HG03442 (cell line): ENCODE data around the gene ERCC3.

Experiments
- ATAC-seq: cut with Tn5 transposase; IDR thresholded peaks from one replicate; pipeline ENCODE4 v1.9.1; 2021; ENCODE audit warnings: mild to moderate bottlenecking, moderate library complexity; ENCODE audit not compliant: unreplicated experiment

Gene ERCC3

DNA sequence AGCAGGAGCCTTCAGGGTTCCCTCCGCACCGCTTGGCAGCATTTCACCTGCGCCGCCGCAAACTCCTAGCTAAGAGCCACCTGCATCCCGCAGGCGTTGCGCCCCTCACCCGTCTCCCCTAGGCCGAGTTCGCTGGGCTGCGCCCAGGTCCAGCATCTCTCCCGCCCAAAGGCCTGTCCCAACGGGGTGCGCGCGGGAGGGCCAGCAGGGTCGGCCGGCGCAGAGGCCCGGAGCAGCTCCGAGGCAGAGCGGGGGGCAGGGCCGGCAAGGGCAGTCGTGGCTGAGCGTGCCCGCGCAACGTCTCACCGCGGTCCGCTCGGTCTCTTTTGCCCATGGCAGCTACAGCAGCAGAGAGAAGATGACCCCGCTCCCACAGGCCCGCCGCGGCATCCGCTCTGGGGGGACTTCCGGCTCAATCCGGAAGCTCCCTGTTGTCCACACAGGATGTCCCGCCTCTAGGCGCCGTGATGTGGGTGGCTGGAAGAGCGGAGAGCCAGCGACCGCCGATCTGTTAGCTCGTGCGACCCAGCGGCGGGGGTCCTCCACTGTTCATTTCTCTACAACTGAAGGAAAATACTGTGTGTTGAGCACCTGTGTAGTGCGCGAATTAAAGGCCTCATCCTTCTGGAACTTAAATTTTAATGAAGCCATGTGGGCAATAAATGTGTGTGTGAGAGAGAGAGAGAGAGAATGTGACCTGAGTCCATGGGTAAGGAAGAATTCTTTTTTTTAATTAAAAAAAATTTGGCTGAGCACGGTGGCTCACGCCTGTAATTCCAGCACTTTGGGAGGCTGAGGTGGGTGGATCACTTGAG lies at the start of gene ERCC3:
Gene ERCC3, minus strand, starts transcription at position 397 of the 815 bp plus-strand sequence. Its CDS starts 63 bp downstream, at position 334.
- peak; percentile 98 for ATAC-seq

DNA sequence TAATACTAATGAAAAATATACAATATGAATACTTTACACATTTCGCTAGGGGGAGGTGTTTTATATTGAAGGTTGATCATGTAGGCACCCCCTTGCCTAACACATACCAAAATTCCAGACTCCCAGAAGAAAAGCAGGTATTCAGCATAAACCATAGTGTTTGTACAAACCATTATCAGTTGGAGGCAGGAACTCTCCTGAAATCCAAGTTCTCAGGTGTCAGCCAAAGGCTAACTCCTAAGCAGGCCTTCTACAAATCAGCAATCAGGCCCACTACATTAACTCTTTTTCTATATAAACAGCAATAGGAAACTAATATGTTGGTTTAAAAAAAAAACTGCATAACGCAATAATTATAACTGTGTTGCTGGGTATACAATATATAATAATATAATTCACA lies 49.3 kb upstream of the ERCC3 start:
- no peak for ATAC-seq

DNA sequence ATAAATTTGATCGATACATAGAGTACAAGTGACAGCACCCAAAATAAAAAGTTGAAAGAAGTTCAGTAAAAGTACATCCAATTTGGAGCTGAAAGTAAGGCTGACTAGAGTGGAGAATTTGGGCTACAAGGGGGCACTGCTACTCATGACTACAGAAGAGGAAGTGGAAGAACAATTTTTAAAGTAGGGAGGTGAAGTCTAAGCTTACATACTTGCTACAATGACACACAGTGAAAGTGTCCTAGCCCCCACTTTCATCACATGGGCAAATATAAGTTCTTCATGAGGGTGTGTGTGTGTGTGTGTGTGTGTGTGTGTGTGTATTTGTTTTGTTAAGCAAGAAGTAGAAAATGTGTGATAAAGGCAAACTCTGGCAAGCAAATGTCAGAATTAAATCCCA lies 48.2 kb upstream of the ERCC3 start:
- ATAC-seq: peak; percentile 94

DNA sequence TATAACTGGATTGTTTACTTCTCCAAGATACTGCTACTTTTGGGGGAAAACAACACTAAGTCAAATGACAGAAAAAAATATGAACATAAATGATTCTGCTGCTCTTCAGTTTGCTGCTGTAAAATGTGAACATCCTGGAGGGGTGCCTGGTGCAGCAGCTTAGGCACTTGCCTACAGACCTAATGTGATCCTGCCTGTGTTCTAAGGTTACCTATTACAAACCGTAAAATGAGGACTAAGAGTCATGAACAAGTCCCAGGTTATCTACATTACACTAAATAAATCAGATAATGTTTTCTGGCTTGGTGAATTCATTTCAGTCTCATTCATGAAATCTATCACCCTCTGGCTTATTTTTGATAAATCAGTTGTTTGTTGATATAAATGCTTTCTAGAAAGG lies 38.4 kb upstream of the ERCC3 start:
- no peak for ATAC-seq

DNA sequence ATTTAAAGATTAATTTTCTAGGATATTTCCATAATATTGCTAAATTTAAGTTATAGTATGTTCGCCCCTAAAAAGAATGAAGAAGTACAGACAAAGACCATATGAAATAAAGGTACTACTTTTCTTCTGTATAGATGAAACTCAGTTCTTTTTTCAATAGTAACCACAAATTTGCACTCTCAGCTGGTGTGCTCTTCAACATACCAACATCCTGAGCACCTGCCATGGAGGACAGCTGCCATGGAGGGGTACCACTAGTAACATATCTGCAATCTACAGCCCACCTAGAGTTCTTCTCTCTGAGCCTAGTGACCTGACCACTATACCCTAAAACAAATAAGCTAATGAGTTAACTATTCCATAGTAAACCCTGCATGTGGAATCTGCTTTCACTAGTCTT lies 36.8 kb upstream of the ERCC3 start:
- peak; percentile 58 for ATAC-seq

DNA sequence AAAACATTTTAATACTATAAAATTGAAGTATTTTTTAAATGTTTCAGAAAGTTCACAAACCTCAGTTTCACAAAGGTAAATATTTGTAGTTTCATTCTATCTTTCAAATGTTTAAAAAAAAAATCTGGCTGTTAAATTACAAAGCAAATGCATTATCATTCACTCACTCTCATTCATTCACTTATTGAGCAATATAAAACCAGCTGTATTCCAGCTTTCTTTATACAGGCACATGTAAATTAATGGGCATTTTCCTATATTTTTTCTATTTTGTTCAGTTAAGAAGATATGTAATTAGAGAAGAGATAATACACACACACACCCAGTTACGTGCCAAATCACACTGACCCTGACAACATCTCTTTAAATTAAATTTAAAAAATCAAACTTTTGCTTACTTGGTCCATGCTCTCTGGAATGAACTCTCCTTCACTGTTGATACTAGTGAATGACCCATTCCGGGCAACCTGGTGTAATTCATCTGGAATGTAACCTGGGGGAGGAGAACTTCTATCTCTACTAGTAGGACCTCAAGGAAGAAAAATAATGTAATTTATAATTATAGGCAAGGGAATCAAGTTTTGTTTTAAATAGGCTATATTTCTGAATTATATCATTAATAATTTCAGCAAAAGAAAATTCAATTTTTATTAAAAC lies 32.5 kb upstream of the ERCC3 start:
- ATAC-seq: no peak

DNA sequence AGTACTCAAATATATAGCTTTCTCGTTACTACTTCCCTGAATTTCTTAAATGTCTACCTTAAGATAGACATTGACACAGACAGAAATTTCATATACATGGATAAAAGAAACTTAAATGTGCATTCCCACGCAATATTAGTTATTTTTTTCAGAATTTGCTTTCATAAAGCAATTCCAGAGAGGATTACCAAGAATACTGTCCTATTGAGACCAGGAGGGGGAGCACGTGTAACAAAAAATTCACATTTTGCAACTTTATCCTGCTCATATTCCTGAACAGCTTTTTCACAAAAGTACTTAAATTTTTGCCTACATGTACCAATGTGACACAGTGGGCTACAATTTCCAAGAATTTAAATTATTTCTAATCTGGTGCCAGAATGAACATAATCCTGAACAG lies 30.7 kb upstream of the ERCC3 start:
- ATAC-seq: no peak

DNA sequence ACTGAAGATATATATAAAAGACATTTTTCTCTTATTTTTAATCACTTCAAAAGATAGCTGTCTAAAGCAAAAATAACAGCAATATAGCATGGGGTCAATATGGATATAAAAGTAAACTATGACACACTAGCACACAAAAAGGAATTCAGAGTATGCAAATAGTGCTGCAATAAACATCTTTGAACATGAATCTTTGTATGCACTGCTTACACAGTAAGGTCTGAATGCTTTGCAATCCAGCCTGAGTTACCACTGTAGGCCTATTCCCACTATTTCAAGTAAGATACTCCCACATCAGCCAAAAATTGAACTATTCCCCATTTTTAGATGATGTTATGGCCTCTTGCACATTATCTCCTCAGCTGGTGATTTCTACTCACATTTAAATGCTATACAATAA lies 27.4 kb upstream of the ERCC3 start:
- no peak for ATAC-seq

DNA sequence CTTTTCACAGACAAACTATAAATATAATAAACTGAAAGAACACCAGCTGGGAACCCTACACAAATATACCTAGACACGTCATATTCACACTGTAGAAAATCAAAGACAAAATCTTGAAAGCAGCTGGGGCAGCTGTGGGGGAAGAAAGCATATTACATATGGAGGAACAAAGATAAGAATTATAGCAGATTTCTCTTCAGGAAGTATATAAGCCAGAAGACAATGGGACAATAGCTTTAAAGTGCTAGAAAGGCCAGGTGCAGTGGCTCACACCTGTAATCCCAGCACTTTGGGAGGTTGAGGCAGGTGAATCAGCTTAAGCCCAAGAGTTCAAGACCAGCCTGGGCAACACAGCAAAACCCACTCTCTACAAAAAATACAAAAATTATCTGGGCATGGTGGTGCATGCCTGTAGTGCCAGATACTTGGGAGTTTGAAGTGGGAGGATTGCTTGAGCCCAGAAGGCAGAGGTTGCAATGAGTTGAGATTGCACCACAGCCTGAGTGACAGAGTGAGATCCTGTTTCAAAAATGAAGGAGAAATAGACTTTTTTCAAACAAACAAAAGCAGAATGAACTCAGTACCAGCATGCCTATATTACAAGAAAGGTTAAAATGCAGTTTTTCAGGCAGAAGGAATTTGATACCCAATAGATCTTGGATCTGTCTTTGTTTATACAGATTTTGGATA lies 26.8 kb upstream of the ERCC3 start:
- no peak for ATAC-seq

DNA sequence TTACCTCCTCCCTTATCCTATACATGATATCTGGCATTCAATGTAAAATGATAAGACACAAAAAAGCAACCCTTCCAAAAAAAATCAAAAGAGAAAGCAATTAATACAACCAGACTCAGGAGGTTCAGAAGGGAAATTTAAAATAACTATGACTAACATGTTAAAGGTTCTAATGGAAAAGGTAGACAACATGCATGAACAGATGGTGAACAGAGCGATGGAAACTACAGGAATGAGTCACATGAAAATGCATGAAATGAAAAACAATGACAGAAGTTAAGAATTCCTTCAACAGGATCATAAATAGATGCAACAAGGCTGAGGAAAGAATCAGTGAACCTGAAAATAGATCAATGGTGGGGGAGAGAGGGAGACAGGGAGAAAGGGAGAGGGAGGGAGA lies 26.1 kb upstream of the ERCC3 start:
- no peak for ATAC-seq

DNA sequence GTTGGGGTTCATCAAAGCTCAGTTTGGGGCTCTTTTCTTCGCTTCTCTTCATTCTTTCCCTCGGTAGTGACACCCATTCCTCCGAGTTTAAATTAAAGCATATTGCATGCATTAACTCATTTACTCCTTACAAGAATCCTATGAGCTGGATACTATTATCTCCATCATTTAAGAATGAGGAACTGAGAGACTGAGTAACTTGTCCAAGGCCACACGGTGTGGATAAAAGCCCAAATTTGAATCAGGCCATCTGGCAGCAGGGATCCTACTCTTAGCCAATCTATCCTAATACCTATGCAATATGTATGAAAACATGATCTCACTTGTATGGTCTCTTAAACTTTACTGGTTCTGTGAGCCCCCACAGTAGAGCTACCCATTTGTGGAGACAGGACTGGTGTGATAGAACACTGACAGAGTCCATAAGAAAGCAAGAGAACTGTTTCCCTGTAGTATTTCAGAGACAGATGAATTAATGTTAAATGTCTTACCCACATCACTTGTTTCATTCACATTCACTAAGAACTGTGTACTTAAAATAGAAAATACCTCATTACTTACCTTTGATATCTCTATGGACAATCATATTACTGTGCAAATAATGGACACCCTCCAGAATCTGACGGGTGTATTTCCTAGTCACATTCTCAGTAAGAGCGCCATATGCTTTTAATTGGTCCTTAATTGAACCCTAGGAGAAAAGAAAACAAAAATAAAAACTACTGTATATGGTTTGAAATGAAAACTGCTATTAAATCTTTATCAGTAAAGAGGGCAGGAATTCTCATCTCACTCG lies 20.4 kb upstream of the ERCC3 start:
- no peak for ATAC-seq

DNA sequence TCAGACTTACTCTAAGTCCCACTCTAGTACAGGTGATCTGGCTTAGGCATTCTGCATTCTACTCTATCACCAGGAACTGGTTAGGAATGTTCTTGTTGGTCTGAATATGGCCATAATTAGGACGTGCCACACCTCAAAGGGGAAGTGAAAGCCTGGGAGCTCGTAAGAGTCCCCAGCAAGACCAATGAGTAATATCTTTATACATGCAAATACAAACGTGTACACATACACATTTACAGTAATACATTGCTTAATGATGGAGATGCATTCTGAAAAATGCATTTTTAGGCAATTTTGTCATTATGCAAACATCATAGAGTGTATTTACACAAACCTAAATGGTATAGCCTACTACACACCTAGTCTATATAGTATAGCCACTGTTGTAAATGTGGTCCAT lies 19.5 kb upstream of the ERCC3 start:
- ATAC-seq: peak; percentile 98

DNA sequence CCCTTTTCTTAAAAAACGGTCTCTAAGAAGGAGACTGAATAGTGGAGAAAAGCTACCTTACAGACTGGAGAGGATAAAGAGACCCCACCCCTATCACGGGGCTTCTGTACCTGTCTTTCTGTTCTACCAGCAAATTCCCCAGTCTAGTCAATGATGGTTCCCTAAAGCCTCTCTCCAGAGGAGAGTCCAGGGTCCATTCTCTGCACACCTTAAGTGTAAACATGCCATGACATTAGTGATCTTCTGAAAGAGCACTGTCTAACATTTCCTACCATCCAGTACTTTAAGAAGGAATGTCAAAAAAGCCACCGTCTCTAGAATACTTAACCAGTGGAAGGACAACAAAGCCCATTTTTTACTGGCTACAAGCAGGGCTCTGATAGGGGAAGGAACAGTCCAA lies 17.0 kb upstream of the ERCC3 start:
- no peak for ATAC-seq

DNA sequence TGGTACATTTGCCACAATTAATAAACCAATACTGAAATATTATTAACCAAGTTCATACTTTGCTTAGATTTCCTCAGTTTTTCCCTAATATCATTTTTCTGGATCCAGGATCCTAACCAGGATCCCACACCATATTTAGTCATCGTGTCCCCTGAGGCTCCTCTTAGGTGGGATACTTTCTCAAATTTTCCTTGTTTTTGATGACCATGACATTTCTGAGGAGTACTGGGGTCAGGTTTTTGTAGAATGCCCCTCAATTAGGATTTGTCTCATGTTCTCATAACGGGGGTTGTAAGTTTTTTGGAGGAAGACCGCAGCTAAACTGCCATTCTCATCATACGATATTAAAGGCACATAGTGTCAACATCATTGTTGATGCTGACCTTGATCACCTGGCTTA lies 15.5 kb upstream of the ERCC3 start:
- ATAC-seq: no peak

DNA sequence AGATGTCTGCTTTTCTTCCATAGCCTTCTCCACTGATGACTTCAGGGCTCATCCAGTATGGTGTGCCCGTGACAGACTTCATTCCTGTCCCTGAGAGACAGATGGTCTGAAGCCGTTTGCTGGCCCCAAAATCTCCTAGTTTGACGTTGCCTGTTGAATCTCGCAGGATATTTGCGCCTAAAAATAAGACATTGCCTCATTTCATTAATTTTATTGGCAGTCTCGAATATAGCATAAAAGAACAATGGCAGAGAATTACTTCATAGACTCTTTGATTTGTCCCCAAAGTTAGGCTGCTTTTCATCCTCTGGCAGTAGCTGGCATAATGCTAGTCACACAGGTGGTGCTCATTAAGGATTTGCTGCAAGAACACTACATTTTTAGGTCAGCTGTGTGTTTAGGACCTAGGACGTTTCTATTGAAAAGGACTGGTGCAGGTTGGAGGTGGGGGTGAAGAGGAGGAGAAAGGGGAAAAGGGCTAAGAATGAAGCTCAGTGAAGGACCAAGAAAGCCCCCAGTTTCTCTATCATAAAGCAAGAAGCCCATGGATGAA lies 14.7 kb upstream of the ERCC3 start:
- ATAC-seq: no peak

DNA sequence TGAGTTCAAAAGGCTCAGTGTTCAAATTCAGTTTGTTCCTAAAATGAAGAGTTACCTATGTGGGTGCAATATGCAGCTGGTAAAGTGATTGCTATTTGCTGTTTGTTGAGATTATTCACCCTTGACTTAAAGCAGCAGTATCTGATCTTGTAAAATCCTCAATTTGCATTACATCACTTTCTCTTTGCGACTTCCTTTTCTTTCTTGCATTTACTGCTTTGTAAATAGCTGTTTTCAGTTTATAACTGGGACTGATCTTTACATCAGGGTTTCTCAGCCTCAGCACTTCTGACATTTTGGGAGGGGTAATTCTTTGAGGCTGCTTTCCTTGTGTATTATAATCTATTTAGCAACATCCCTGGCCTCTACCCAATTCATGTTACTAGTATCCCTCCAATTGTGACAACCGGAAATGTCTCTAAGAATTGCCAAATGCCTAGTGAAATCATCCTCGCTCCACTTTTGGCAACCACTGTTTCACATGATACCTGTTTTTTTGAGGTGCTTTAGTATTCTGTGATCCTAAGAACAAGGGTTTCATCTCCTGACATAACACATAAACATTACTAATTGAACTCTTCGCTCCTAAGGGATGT lies 12.1 kb upstream of the ERCC3 start:
- no peak for ATAC-seq

DNA sequence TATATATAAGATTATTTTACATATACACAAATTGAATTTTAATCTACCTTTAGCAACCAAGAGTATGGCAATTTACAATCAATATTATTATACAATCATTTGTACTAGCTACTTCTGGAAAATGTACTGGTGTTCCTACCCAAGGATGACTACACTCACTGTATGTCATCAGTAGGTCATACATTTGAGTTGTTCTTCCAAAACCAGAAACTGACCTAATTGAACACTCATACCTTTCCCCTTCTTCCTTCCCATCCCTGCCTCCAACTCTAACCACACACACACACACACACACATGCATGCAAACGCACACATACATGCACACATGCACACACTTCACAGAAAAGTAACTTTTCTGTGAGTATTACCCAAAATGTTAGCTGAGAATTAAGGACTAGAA lies 8.2 kb upstream of the ERCC3 start:
- no peak for ATAC-seq

DNA sequence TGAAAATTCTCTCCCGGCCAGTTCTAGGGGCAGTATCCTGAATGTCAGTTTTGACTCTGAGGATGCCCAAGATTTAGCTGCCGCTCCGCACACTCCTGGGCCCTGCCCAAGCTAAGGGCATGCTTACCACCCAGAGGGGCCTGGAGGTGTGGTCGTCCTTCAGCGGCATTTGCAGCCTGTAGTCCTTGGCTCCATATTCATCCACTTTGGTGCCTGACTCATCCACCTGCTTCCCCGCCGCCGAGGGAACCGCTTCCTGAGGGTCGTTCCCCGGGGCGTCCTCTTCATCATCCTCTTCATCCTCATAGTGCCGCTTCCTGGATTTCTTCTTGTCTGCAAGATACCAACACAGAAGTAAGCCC lies 577 bp downstream of the ERCC3 start:
- no peak for ATAC-seq

DNA sequence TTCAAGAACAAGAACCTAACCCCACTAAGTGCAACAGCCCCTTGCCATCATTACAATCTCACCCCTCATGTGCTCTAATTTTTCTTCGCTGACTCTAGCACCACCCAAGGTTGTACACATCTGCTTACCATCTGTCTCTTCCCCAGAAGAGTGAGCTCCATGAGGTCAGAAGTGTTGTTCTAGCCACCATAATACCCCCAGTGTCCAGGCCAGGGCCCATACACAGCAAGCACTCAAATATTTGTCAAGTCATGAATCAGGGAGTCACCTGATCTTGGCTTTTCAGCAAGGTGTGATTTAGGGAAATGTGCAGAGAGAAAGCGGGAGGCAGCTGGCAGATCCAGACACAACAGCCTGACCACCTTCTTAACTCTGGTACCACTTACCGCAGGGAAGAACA lies 5.7 kb downstream of the ERCC3 start:
- ATAC-seq: no peak

DNA sequence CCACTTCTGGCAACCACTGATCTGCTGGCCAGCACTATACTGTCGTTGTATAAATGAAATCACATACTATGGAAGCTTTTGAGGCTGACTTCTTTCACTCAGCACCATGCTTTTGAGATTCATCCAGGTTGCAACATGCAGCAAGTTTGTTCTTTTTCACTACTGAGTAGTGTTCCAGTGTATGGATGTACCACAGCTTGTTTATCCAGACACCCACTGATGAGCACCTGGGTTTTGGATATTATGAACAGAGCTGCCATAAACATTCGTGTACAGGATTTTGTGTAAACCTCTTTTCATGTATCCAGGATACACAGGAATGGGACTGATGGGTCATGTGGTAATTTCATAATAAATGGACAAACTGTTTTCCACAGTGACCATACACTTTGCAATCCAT lies 10.7 kb downstream of the ERCC3 start:
- ATAC-seq: no peak

DNA sequence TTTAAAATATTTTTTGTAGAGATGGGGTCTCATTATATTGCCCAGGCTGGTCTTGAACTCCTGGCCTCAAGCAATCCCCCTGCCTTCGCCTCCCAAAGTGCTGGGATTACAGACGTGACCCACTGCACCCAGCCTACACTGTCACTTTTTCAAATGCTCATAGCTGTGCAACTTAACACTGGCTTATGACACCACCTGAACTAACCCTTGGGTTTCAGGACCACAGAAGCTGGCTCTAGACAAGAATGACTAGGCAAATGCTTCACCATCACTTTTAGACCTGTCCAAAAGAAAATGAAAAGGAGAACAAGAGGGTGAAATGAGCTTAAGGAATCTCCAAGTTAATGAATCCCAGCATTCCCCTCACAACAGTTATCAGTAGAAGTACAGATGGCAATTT lies 13.3 kb downstream of the ERCC3 start:
- ATAC-seq: no peak
